ENCODE data around the gene ZNF732. TPM values are rescaled to one million over a fixed set of nuclear protein-coding genes. Genes with fewer than 3 reads are reported as not detected.

The ZNF732 gene
- under 1 TPM in 1 of 2 experiments, not detected in 1; 0.09 TPM for total RNA-seq

DNA sequence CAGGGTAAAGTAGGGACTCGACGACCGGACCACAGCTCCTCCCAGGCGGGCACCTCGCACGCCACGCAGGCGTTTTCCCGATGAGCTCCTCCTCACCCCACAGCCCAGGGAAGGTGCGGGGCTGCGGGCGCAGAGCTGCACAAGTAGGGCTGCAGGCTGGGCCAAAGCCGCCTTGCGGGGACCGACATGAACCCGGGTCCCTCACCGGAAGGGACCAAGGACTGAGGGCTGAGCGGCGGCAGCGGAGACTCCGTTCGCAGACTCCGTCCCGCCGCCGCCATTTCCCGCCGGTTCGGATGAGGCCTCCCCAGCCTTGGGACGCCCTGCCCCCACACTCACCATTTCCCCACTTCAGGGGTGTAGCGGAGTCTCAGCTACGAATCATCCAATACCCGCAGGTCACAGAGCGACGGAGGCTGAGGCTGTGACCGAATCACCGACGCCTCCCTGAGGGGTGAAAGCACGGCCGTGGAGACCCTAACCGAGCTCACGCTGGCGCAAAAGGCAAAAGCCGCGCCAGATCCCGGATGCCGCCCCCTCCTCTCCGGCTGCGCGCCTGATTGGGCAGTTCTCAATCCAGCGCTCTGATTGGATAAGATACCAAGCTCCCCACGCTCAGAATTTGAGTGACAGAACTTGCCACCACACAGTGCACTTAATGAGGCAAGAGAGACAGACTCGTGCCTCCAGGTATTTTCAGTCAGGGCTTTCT is at the start of gene ZNF732:
Gene ZNF732, minus strand, starts transcription at position 506 of the 712 bp plus-strand sequence. Its CDS starts 164 bp downstream, at position 342.
- intact Hi-C loops (cut with DNase I, micrococcal nuclease), result no loop called here
- DNase-seq (peak; percentile 13), ATAC-seq (peak; percentile 42)
- peaks cover 26% of the 10 kb centered on the region for H3K27me3 Mint-ChIP-seq
- peaks cover 15% of the 10 kb centered on the region for H3K9me3 Mint-ChIP-seq (ENCODE audit: low read depth)
- peaks cover 20% of the 10 kb centered on the region for H3K36me3 Mint-ChIP-seq (ENCODE audit: low read depth)
- H3K4me3 Mint-ChIP-seq, result no peak within 1 kb of the TSS
- POLR2A ChIA-PET, result no interaction called here
- no peak within 1 kb of the TSS for H3K27ac Mint-ChIP-seq
- CTCF ChIA-PET, result interaction anchor here (0.6 kb wide), 1 partner anchor 25 kb away, joined by 3 read pairs; no protein-coding TSS in a partner anchor
- peaks cover 10% of the 10 kb centered on the region for H3K4me1 Mint-ChIP-seq

GRCh38 chr4:340011-340410 is 34.7 kb upstream of the ZNF732 start:
- DNase-seq (no peak), ATAC-seq (no peak)
- H3K27ac Mint-ChIP-seq, result no peak overlapping the region
- peaks cover 24% of the 10 kb centered on the region for H3K4me1 Mint-ChIP-seq
- H3K4me3 Mint-ChIP-seq, result peak overlapping the region; percentile 99
- H3K27me3 Mint-ChIP-seq, result no peaks in the 10 kb centered on the region
- intact Hi-C loops (cut with DNase I, micrococcal nuclease), result no loop called here
- ChIA-PET POLR2A (no interaction called here), CTCF (no interaction called here)
- H3K36me3 Mint-ChIP-seq (ENCODE audit: low read depth), result peaks cover 75% of the 10 kb centered on the region
- H3K9me3 Mint-ChIP-seq (ENCODE audit: low read depth), result peaks cover 34% of the 10 kb centered on the region

DNA sequence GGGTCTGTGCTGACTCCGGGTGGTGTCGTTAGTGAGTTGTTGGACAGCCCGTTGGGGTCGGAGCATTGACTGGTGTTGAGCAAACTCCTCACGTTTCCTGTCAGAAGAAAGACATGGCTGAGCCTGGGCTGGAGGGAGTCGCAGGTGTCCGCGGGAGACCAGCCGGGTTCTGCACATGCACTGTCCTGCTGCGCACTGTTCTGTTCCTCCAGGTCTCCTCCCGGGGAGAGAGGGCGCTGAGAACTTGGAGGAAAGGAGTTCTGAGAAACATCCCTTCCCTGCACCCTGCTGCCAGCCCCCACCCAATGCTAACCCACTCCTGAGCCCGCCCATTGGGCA is 33.5 kb upstream of the ZNF732 start:
- ChIA-PET CTCF (interaction anchor here (1.5 kb wide), 1 partner anchor 94 kb away, joined by 3 read pairs; no protein-coding TSS in a partner anchor), POLR2A (interaction anchor here (1.5 kb wide), 1 partner anchor 214 kb away, joined by 4 read pairs; the partner anchor contains the start of gene ZNF718)
- H3K36me3 Mint-ChIP-seq (ENCODE audit: low read depth), result peaks cover 66% of the 10 kb centered on the region
- peaks cover 24% of the 10 kb centered on the region for H3K4me1 Mint-ChIP-seq
- peak overlapping the region; percentile 99 for H3K4me3 Mint-ChIP-seq
- no peak for DNase-seq
- H3K27ac Mint-ChIP-seq, result peak overlapping the region; percentile 100
- H3K27me3 Mint-ChIP-seq, result no peaks in the 10 kb centered on the region
- intact Hi-C loops (cut with DNase I, micrococcal nuclease), result loop anchor here in 1 of 2 experiments (5.0 kb wide), 1 partner anchor 264 kb away; no protein-coding TSS in a partner anchor
- no peak for ATAC-seq
- peaks cover 33% of the 10 kb centered on the region for H3K9me3 Mint-ChIP-seq (ENCODE audit: low read depth)

DNA sequence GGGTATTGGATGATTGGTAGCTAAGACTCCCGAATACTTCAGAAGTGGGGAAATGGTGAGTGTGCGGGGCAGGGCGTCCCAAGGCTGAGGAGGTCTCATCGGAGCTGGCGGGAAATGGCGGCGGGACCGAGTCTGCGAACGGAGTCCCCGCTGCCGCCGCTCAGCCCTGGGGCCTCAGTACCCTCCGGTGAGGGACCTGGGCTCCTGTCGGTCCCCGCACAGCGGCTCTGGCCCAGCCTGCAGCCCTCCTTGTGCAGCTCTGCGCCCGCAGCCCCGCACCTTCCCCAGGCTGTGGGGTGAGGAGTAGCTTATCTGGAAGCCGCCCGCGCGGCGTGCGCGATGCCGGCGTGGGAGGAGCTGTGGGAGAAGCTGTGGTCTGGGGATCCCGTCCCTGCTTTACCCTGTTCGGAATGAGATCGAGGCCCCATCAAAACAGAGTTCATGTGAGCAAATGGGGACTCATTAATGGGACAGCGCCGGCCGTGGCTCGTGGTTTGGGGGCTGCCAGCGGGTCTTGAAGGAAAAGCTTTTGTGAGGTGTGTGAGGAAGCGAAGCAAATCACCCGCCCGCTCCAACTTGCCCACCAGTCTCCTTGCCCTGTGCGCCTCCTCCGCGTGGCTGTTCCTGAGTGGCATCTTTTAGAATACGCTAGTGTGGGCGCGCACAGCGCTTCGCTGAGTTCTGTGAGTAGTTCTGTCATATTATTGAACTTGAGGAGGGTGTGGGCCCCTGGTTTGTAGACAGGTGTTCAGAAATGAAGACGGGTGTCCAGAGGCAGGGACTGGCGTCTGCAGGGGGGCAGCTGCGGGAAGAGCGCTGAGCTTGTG is 32.9 kb upstream of the ZNF732 start:
- Mint-ChIP-seq H3K27ac (peak overlapping the region; percentile 100), H3K27me3 (no peaks in the 10 kb centered on the region), H3K9me3 (ENCODE audit: low read depth) (peaks cover 33% of the 10 kb centered on the region), H3K4me3 (peak overlapping the region; percentile 99), H3K36me3 (ENCODE audit: low read depth) (peaks cover 63% of the 10 kb centered on the region), H3K4me1 (peaks cover 24% of the 10 kb centered on the region)
- peak; percentile 70 for DNase-seq
- POLR2A ChIA-PET, result interaction anchor here (1.5 kb wide), 1 partner anchor 214 kb away, joined by 4 read pairs; the partner anchor contains the start of gene ZNF718
- ATAC-seq, result peak; percentile 55
- CTCF ChIA-PET, result interaction anchor here (1.0 to 1.5 kb wide), 2 partner anchors 94 to 134 kb away, joined by 3 read pairs; no protein-coding TSS in a partner anchor
- intact Hi-C loops (cut with DNase I, micrococcal nuclease), result loop anchor here (1.0 to 5.0 kb wide), 9 partner anchors 136 to 443 kb away; partner anchors contain the start of genes PIGG (in 2 of the 2), ZNF721 (in 2 of the 2), ATP5ME (in 1 of the 2) and MYL5 (in 1 of the 2)

- Mint-ChIP-seq H3K4me3 (peak within 1 kb of the TSS; percentile 99), H3K4me1 (peaks cover 24% of the 10 kb centered on the region), H3K27ac (peak within 1 kb of the TSS; percentile 100), H3K27me3 (no peaks in the 10 kb centered on the region), H3K36me3 (ENCODE audit: low read depth) (peaks cover 55% of the 10 kb centered on the region), H3K9me3 (ENCODE audit: low read depth) (peaks cover 29% of the 10 kb centered on the region)
- CTCF ChIA-PET, result interaction anchor here (1.0 to 1.5 kb wide), 2 partner anchors 93 to 135 kb away, joined by 3 read pairs; no protein-coding TSS in a partner anchor
- intact Hi-C loops (cut with DNase I, micrococcal nuclease), result loop anchor here (1.0 to 5.0 kb wide), 9 partner anchors 137 to 443 kb away; partner anchors contain the start of genes PIGG (in 2 of the 2), ZNF721 (in 2 of the 2), ATP5ME (in 1 of the 2) and MYL5 (in 1 of the 2)
- POLR2A ChIA-PET, result interaction anchor here (0.6 to 1.5 kb wide), 2 partner anchors 122 to 213 kb away, joined by 3 to 4 read pairs; partner anchors contain the start of gene ZNF718
- ATAC-seq, result peak; percentile 96
- peak; percentile 95 for DNase-seq
Measured at GRCh38 chr4:337143-337931, 32.1 kb upstream of the ZNF732 start, which contains the start of gene ZNF141. TSS of gene ZNF141 (plus strand) at chr4:337814. CDS start at chr4:337984, 170 bp downstream.

- peak overlapping the region; percentile 100 for H3K27ac Mint-ChIP-seq
- no peak for ATAC-seq
- peaks cover 50% of the 10 kb centered on the region for H3K36me3 Mint-ChIP-seq (ENCODE audit: low read depth)
- H3K9me3 Mint-ChIP-seq (ENCODE audit: low read depth), result peaks cover 26% of the 10 kb centered on the region
- CTCF ChIA-PET, result interaction anchor here (1.0 kb wide), 1 partner anchor 136 kb away, joined by 3 read pairs; no protein-coding TSS in a partner anchor
- no peak for DNase-seq
- intact Hi-C loops (cut with DNase I, micrococcal nuclease), result loop anchor here (1.0 to 5.0 kb wide), 9 partner anchors 137 to 444 kb away; partner anchors contain the start of genes PIGG (in 2 of the 2), ZNF721 (in 2 of the 2), ATP5ME (in 1 of the 2) and MYL5 (in 1 of the 2)
- POLR2A ChIA-PET, result interaction anchor here (0.6 kb wide), 1 partner anchor 212 kb away, joined by 3 read pairs; the partner anchor contains the start of gene ZNF718
- no peaks in the 10 kb centered on the region for H3K27me3 Mint-ChIP-seq
- H3K4me3 Mint-ChIP-seq, result peak overlapping the region; percentile 99
- H3K4me1 Mint-ChIP-seq, result peaks cover 22% of the 10 kb centered on the region
Measured at GRCh38 chr4:336893-337142, 31.5 kb upstream of the ZNF732 start.

GRCh38 chr4:336099-336892 is 31.0 kb upstream of the ZNF732 start:
- CTCF ChIA-PET, result no interaction called here
- POLR2A ChIA-PET, result interaction anchor here (0.6 kb wide), 1 partner anchor 212 kb away, joined by 3 read pairs; the partner anchor contains the start of gene ZNF718
- Mint-ChIP-seq H3K27ac (peak overlapping the region; percentile 68), H3K36me3 (ENCODE audit: low read depth) (peaks cover 45% of the 10 kb centered on the region), H3K4me1 (peaks cover 22% of the 10 kb centered on the region), H3K9me3 (ENCODE audit: low read depth) (peaks cover 23% of the 10 kb centered on the region), H3K27me3 (no peaks in the 10 kb centered on the region), H3K4me3 (peak overlapping the region; percentile 99)
- intact Hi-C loops (cut with DNase I, micrococcal nuclease), result loop anchor here (2.0 to 5.0 kb wide), 4 partner anchors 139 to 445 kb away; partner anchors contain the start of genes PIGG (in 1 of the 2) and ZNF721 (in 1 of the 2)
- ATAC-seq (no peak), DNase-seq (no peak)

- H3K27me3 Mint-ChIP-seq, result no peaks in the 10 kb centered on the region
- H3K27ac Mint-ChIP-seq, result no peak overlapping the region
- ChIA-PET POLR2A (no interaction called here), CTCF (no interaction called here)
- ATAC-seq (no peak), DNase-seq (no peak)
- peak overlapping the region; percentile 58 for H3K4me3 Mint-ChIP-seq
- H3K4me1 Mint-ChIP-seq, result peaks cover 21% of the 10 kb centered on the region
- peaks cover 37% of the 10 kb centered on the region for H3K36me3 Mint-ChIP-seq (ENCODE audit: low read depth)
- intact Hi-C loops (cut with DNase I, micrococcal nuclease), result loop anchor here in 1 of 2 experiments (5.0 kb wide), 1 partner anchor 267 kb away; no protein-coding TSS in a partner anchor
- H3K9me3 Mint-ChIP-seq (ENCODE audit: low read depth), result peaks cover 21% of the 10 kb centered on the region
Measured at GRCh38 chr4:335515-335914, 30.2 kb upstream of the ZNF732 start.

DNA sequence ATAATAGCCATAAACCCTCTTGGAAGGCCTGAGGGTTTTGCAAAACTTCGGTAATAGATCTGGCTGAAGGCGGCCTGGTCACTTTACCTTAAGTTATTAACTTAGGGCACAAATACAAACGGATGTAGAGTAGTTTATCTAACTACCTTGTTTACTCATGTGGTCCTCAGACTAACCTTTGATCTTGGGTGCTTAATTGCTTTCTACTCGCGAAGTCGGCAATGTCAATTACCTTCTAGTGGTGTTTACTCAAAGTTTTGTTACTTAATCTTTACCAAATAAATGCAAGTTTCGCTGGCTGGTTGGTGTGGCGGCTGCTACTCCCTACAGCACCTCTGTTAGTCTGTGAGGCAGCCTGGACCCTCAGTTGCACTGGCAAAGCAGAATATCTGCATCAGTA is 23.5 kb upstream of the ZNF732 start:
- Mint-ChIP-seq H3K4me1 (no peaks in the 10 kb centered on the region), H3K9me3 (ENCODE audit: low read depth) (peaks cover 16% of the 10 kb centered on the region), H3K27ac (no peak overlapping the region), H3K36me3 (ENCODE audit: low read depth) (peaks cover 7% of the 10 kb centered on the region), H3K4me3 (no peak overlapping the region), H3K27me3 (no peaks in the 10 kb centered on the region)
- no peak for DNase-seq
- ChIA-PET POLR2A (no interaction called here), CTCF (interaction anchor here (0.7 kb wide), 1 partner anchor 424 kb away, joined by 3 read pairs; no protein-coding TSS in a partner anchor)
- no peak for ATAC-seq
- intact Hi-C loops (cut with DNase I, micrococcal nuclease), result no loop called here

All from activated CD4-positive, alpha-beta T cell treated with anti-CD3 and anti-CD28 coated beads for 36 hours (primary cell).